ENCODE data around the gene FGF1. TPM values are rescaled to one million over a fixed set of nuclear protein-coding genes. Genes with fewer than 3 reads are reported as not detected.

FGF1 gene
- total RNA-seq, 1 donor from 2014 or later: not detected

GRCh38 chr5:142669477-142669876 lies 16.4 kb downstream of the FGF1 start:
- no peak overlapping the region for H3K4me3 Mint-ChIP-seq (ENCODE audit: low read depth)
- no peak for DNase-seq (ENCODE audit: low spot score, unreplicated experiment)
- H3K9me3 Mint-ChIP-seq (ENCODE audit: low read depth): no peaks in the 10 kb centered on the region
- no peak overlapping the region for H3K27ac Mint-ChIP-seq
- TF ChIP-seq CTCF (IDR thresholded peaks at IDR 0.05; ENCODE audit: unreplicated experiment): no peak
- peaks cover 4% of the 10 kb centered on the region for H3K4me1 Mint-ChIP-seq (ENCODE audit: low read depth)
- no peaks in the 10 kb centered on the region for H3K36me3 Mint-ChIP-seq (ENCODE audit: insufficient read depth)
- H3K27me3 Mint-ChIP-seq: no peaks in the 10 kb centered on the region

- H3K27me3 Mint-ChIP-seq: no peaks in the 10 kb centered on the region
- H3K4me1 Mint-ChIP-seq (ENCODE audit: low read depth): peaks cover 4% of the 10 kb centered on the region
- TF ChIP-seq CTCF (IDR thresholded peaks at IDR 0.05; ENCODE audit: unreplicated experiment): no peak
- no peaks in the 10 kb centered on the region for H3K9me3 Mint-ChIP-seq (ENCODE audit: low read depth)
- DNase-seq (ENCODE audit: low spot score, unreplicated experiment): no peak
- H3K4me3 Mint-ChIP-seq (ENCODE audit: low read depth): no peak overlapping the region
- no peaks in the 10 kb centered on the region for H3K36me3 Mint-ChIP-seq (ENCODE audit: insufficient read depth)
- H3K27ac Mint-ChIP-seq: no peak overlapping the region
Measured at GRCh38 chr5:142668336-142668735, 17.6 kb downstream of the FGF1 start.

- peaks cover 4% of the 10 kb centered on the region for H3K4me1 Mint-ChIP-seq (ENCODE audit: low read depth)
- TF ChIP-seq CTCF (IDR thresholded peaks at IDR 0.05; ENCODE audit: unreplicated experiment): no peak
- peaks cover 3% of the 10 kb centered on the region for H3K27me3 Mint-ChIP-seq
- no peak for DNase-seq (ENCODE audit: low spot score, unreplicated experiment)
- H3K27ac Mint-ChIP-seq: no peak overlapping the region
- no peak overlapping the region for H3K4me3 Mint-ChIP-seq (ENCODE audit: low read depth)
- H3K36me3 Mint-ChIP-seq (ENCODE audit: insufficient read depth): no peaks in the 10 kb centered on the region
- no peaks in the 10 kb centered on the region for H3K9me3 Mint-ChIP-seq (ENCODE audit: low read depth)
Measured at GRCh38 chr5:142667831-142668230, 18.1 kb downstream of the FGF1 start.

- Mint-ChIP-seq H3K27me3 (peaks cover 7% of the 10 kb centered on the region), H3K4me1 (ENCODE audit: low read depth) (peaks cover 4% of the 10 kb centered on the region), H3K4me3 (ENCODE audit: low read depth) (no peak overlapping the region), H3K9me3 (ENCODE audit: low read depth) (no peaks in the 10 kb centered on the region), H3K27ac (no peak overlapping the region), H3K36me3 (ENCODE audit: insufficient read depth) (no peaks in the 10 kb centered on the region)
- DNase-seq (ENCODE audit: low spot score, unreplicated experiment): no peak
- TF ChIP-seq CTCF (IDR thresholded peaks at IDR 0.05; ENCODE audit: unreplicated experiment): no peak
Measured at GRCh38 chr5:142664636-142665035, 21.3 kb downstream of the FGF1 start.

- H3K27me3 Mint-ChIP-seq: peaks cover 7% of the 10 kb centered on the region
- no peak overlapping the region for H3K4me3 Mint-ChIP-seq (ENCODE audit: low read depth)
- H3K27ac Mint-ChIP-seq: no peak overlapping the region
- H3K36me3 Mint-ChIP-seq (ENCODE audit: insufficient read depth): no peaks in the 10 kb centered on the region
- DNase-seq (ENCODE audit: low spot score, unreplicated experiment): no peak
- peaks cover 4% of the 10 kb centered on the region for H3K4me1 Mint-ChIP-seq (ENCODE audit: low read depth)
- TF ChIP-seq CTCF (IDR thresholded peaks at IDR 0.05; ENCODE audit: unreplicated experiment): no peak
- H3K9me3 Mint-ChIP-seq (ENCODE audit: low read depth): no peaks in the 10 kb centered on the region
Measured at GRCh38 chr5:142664067-142664466, 21.8 kb downstream of the FGF1 start.

Measured in progenitor cell of endocrine pancreas (in vitro differentiated cells).